Ascending aorta (tissue), 2 donors: ENCODE data around the gene GABRG3. TPM values are rescaled to one million over a fixed set of nuclear protein-coding genes. Genes with fewer than 3 reads are reported as not detected.

Experiments used
- DNase-seq, 2 donors: peaks; one replicate each; pipeline ENCODE4 v3.0.0-alpha.2; 2019; ENCODE audit warnings: low spot score in 2 of 2
- H3K27ac ChIP-seq, 2 donors: fragments of 200-600 bp; sonication (generic); one replicate each; pipeline ENCODE4 v1.5.1; 2016 to 2017; ENCODE audit warnings: mild to moderate bottlenecking in 1 of 2
- H3K27me3 ChIP-seq: fragments of 200-600 bp; sonication (generic); one replicate; pipeline ENCODE4 v1.5.1; 2017
- H3K36me3 ChIP-seq, 2 donors: fragments of 200-600 bp; sonication (generic); one replicate each; pipeline ENCODE4 v1.5.1; 2016
- H3K4me1 ChIP-seq, 2 donors: fragments of 200-600 bp; sonication (generic); one replicate each; pipeline ENCODE4 v1.5.1; 2016 to 2017; ENCODE audit warnings: mild to moderate bottlenecking in 1 of 2
- H3K4me3 ChIP-seq, 2 donors: fragments of 200-600 bp; sonication (generic); one replicate each; pipeline ENCODE4 v1.5.1; 2016 to 2017; ENCODE audit warnings: mild to moderate bottlenecking in 1 of 2
- H3K9me3 ChIP-seq, 2 donors: fragments of 200-600 bp; sonication (generic); one replicate each; pipeline ENCODE4 v1.5.1; 2016
- intact Hi-C: fragments of 100-400 bp; cut with DNase I; formaldehyde crosslinking; loops from one replicate; pipeline ENCODE4 v1.15.1; 2023
- total RNA-seq: library from RNA; depleted of rRNA; stranded (reverse); fragments of >200 nt; gene quantifications from one replicate; pipeline ENCODE4 v1.1.0, GENCODE V29; 2016
- TF ChIP-seq, protein P1 (sequence below), 3 experiments: fragments of 200-600 bp in 2 of 3; fragments of 450-650 bp in 1 of 3; sonication (generic) in 2 of 3; IDR thresholded peaks; one replicate each; pipeline ENCODE4 v1.5.1; 2016 to 2019; ENCODE audit warnings: antibody characterized with exemption in 3 of 3, mild to moderate bottlenecking in 1 of 3, moderate library complexity in 1 of 3

The GABRG3 gene
- total RNA-seq, 1 donor from 2014 or later: not detected

GRCh38 chr15:27324886-27325615, 354.1 kb downstream of the GABRG3 start:
- TF ChIP-seq, protein P1, sequence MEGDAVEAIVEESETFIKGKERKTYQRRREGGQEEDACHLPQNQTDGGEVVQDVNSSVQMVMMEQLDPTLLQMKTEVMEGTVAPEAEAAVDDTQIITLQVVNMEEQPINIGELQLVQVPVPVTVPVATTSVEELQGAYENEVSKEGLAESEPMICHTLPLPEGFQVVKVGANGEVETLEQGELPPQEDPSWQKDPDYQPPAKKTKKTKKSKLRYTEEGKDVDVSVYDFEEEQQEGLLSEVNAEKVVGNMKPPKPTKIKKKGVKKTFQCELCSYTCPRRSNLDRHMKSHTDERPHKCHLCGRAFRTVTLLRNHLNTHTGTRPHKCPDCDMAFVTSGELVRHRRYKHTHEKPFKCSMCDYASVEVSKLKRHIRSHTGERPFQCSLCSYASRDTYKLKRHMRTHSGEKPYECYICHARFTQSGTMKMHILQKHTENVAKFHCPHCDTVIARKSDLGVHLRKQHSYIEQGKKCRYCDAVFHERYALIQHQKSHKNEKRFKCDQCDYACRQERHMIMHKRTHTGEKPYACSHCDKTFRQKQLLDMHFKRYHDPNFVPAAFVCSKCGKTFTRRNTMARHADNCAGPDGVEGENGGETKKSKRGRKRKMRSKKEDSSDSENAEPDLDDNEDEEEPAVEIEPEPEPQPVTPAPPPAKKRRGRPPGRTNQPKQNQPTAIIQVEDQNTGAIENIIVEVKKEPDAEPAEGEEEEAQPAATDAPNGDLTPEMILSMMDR (IDR thresholded peaks at IDR 0.05): no peak
- Histone ChIP-seq H3K4me3 (no peak overlapping the region), H3K36me3 (no peaks in the 10 kb centered on the region), H3K27me3 (no peaks in the 10 kb centered on the region), H3K27ac (no peak overlapping the region), H3K9me3 (no peaks in the 10 kb centered on the region), H3K4me1 (no peaks in the 10 kb centered on the region)
- no peak for DNase-seq
- intact Hi-C loops: no loop called here

GRCh38 chr15:27327467-27328025, 356.6 kb downstream of the GABRG3 start:
- H3K9me3 ChIP-seq: no peaks in the 10 kb centered on the region
- H3K27me3 ChIP-seq: no peaks in the 10 kb centered on the region
- intact Hi-C loops: no loop called here
- TF ChIP-seq, protein P1 (IDR thresholded peaks at IDR 0.05): no peak
- no peak for DNase-seq
- H3K4me3 ChIP-seq: no peak overlapping the region
- H3K27ac ChIP-seq: no peak overlapping the region
- H3K36me3 ChIP-seq: no peaks in the 10 kb centered on the region
- no peaks in the 10 kb centered on the region for H3K4me1 ChIP-seq

DNA sequence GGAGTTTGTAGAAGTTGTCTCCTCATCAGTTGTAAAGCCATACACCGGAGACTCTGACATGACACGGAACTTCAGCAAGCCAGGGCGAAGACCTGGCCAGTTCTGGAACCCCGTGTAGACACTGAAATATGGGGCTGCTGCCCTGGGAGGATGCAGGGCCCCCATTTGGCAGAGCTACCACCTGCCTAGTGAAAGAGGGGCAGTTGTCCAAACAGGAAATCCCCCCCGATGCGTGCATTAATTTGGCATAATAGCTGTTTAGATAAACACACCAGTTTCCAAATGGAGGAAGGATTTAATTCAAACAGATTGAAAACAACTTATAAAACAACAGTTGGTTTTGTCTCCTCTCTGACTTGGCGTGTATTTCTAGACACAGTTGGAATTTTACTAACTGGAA, 357.2 kb downstream of the GABRG3 start:
- H3K27me3 ChIP-seq: no peaks in the 10 kb centered on the region
- no peak overlapping the region for H3K27ac ChIP-seq
- H3K4me1 ChIP-seq: no peaks in the 10 kb centered on the region
- H3K36me3 ChIP-seq: no peaks in the 10 kb centered on the region
- H3K4me3 ChIP-seq: no peak overlapping the region
- intact Hi-C loops: no loop called here
- H3K9me3 ChIP-seq: no peaks in the 10 kb centered on the region
- DNase-seq: no peak
- TF ChIP-seq, protein P1 (IDR thresholded peaks at IDR 0.05): no peak

DNA sequence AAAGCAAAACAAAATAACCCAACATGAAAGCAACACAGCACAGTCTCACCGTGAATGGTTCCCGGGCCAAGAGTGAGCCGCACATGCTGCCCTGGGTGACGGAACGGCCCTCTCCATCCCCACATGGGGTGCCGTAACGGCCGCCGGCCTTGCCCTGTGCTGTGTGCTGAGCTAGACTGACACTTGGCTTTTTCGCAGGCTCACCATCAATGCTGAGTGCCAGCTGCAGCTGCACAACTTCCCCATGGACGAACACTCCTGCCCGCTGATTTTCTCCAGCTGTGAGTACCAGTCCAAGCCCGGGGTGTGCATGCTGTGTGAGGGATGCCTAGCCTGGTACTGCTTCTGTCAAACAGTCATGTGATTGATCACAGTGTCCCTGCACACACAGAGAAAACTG, 357.6 kb downstream of the GABRG3 start:
- Histone ChIP-seq H3K27ac (no peak overlapping the region), H3K9me3 (no peaks in the 10 kb centered on the region), H3K4me1 (no peaks in the 10 kb centered on the region), H3K4me3 (no peak overlapping the region), H3K27me3 (no peaks in the 10 kb centered on the region), H3K36me3 (no peaks in the 10 kb centered on the region)
- DNase-seq: no peak
- intact Hi-C loops: no loop called here
- TF ChIP-seq, protein P1 (IDR thresholded peaks at IDR 0.05): no peak

- no peak overlapping the region for H3K4me3 ChIP-seq
- no peaks in the 10 kb centered on the region for H3K9me3 ChIP-seq
- TF ChIP-seq, protein P1 (IDR thresholded peaks at IDR 0.05): no peak
- no peaks in the 10 kb centered on the region for H3K4me1 ChIP-seq
- no peak overlapping the region for H3K27ac ChIP-seq
- no peaks in the 10 kb centered on the region for H3K36me3 ChIP-seq
- H3K27me3 ChIP-seq: no peaks in the 10 kb centered on the region
- intact Hi-C loops: no loop called here
- DNase-seq: no peak
Observed at GRCh38 chr15:27330326-27330725, 359.3 kb downstream of the GABRG3 start.
